GM12892 (cell line): Measurements from ENCODE around the gene SMG9.

ENCODE experiments used
- POLR2A ChIP-seq: IDR thresholded peaks from 2 replicates; pipeline ENCODE4 v1.6.1; 2011; ENCODE audit warnings: low read depth, low read length, control low read depth
- POLR2AphosphoS5 ChIP-seq: IDR thresholded peaks from 2 replicates; pipeline ENCODE4 v1.6.1; 2011; ENCODE audit warnings: low read depth, low read length, control low read depth
- TAF1 ChIP-seq: IDR thresholded peaks from 2 replicates; pipeline ENCODE4 v1.6.1; 2011; ENCODE audit warnings: low read depth, mild to moderate bottlenecking, control low read depth, low read length, borderline replicate concordance

GRCh38 chr19:43735957-43736356 lies 18.8 kb downstream of the SMG9 start:
- TF ChIP-seq POLR2A (no peak), POLR2AphosphoS5 (no peak), TAF1 (no peak)
